Coronary artery (tissue), 2 donors: Measurements from ENCODE around the gene HRAS.
A peak's percentile ranks its signal among the peaks of the same experiment; 100 is the strongest.

Experiments
- DNase-seq: peaks from one replicate; pipeline ENCODE4 v3.0.0-alpha.2; 2017; ENCODE audit warnings: low spot score
- H3K27ac ChIP-seq, 2 donors: fragments of 200-600 bp; sonication (generic); one replicate each; pipeline ENCODE4 v1.5.1; 2016 to 2019
- H3K4me3 ChIP-seq: fragments of 200-600 bp; sonication (generic); 2 replicates; pipeline ENCODE4 v1.5.1; 2016; ENCODE audit warnings: mild to moderate bottlenecking, moderate library complexity
- TF ChIP-seq, protein P1 (sequence below): fragments of 200-600 bp; sonication (generic); IDR thresholded peaks from one replicate; pipeline ENCODE4 v1.5.1; 2019; ENCODE audit warnings: antibody characterized with exemption

The HRAS gene

DNA sequence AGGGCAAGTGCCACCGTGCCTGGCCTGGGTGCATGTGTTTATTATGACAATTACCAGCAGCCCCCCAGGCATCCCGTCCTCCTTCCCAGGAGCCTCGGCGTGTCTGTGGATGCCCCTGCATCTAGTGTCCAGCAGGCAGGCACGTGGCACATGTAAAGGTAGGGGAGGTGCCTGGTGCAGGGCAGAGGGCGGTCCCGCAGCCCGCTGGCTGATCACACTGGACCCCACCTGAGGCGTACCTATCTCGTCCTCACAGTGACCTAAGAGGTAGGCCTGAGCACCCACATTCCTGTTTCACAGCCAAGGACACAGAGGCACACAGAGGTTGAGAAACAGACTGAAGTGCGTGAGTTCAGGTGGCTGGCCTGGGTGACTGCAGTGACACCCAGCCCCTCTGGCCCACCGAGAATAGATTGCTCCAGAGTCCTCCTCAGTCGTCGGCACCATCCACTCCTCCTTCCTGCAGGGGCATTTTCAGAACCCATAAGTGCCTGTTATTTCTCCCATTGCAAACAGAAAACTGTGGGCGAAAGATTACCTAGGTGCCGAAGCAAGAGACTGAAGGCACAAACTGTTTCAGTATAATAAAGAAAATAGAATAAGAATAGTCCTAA is 37.9 kb upstream of the HRAS start:
- no peak overlapping the region for H3K4me3 ChIP-seq
- TF ChIP-seq, protein P1, sequence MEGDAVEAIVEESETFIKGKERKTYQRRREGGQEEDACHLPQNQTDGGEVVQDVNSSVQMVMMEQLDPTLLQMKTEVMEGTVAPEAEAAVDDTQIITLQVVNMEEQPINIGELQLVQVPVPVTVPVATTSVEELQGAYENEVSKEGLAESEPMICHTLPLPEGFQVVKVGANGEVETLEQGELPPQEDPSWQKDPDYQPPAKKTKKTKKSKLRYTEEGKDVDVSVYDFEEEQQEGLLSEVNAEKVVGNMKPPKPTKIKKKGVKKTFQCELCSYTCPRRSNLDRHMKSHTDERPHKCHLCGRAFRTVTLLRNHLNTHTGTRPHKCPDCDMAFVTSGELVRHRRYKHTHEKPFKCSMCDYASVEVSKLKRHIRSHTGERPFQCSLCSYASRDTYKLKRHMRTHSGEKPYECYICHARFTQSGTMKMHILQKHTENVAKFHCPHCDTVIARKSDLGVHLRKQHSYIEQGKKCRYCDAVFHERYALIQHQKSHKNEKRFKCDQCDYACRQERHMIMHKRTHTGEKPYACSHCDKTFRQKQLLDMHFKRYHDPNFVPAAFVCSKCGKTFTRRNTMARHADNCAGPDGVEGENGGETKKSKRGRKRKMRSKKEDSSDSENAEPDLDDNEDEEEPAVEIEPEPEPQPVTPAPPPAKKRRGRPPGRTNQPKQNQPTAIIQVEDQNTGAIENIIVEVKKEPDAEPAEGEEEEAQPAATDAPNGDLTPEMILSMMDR: no peak
- no peak for DNase-seq
- H3K27ac ChIP-seq: peak overlapping the region in 1 of 2 donors; percentile 43

GRCh38 chr11:571802-572185 is 36.4 kb upstream of the HRAS start:
- TF ChIP-seq, protein P1: no peak
- Histone ChIP-seq H3K4me3 (no peak overlapping the region), H3K27ac (no peak overlapping the region)
- DNase-seq: no peak

GRCh38 chr11:569158-569885 is 33.9 kb upstream of the HRAS start:
- Histone ChIP-seq H3K4me3 (peak overlapping the region; percentile 92), H3K27ac (peak overlapping the region; percentile 9 to 93)
- TF ChIP-seq, protein P1: no peak
- no peak for DNase-seq

GRCh38 chr11:568306-569157 is 33.2 kb upstream of the HRAS start:
- peak; percentile 94 for DNase-seq
- peak overlapping the region; percentile 92 for H3K4me3 ChIP-seq
- TF ChIP-seq, protein P1: no peak
- H3K27ac ChIP-seq: peak overlapping the region; percentile 43 to 93

DNA sequence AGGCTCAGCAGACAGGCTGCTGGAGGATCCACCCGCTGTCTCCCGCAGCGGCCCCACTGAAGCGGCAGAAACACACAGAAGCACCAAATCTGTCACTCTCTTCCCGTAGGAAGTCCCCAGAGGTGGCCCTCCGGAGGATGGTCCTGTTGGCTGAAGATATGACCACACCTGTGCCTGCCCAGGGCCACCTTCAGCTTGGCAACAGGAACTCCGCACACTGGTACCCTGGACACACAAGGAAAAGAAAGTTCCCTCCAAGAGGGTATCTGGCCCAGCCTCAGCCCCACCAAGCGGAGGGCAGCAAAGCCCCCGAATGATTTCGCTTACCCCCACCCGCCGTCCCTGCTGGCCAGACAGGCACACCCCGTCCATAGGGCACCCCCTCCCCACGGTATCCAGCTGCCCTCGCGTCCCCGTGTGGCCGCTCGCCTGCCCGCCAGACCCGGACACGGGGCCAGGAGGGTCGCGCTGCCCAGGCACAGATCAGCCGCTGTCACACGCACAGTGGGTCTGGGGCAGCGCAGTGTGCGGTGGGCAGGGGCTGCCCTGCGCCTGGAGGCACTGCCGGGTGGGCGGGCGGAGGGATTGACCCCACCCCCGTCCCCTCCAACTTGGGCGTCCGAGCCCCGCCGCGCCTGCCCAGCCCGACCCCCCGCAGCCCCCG is 32.4 kb upstream of the HRAS start:
- peak overlapping the region; percentile 92 for H3K4me3 ChIP-seq
- H3K27ac ChIP-seq: peak overlapping the region; percentile 43 to 93
- TF ChIP-seq, protein P1: no peak
- DNase-seq: no peak

GRCh38 chr11:567011-567628 is 31.7 kb upstream of the HRAS start:
- Histone ChIP-seq H3K4me3 (no peak overlapping the region), H3K27ac (peak overlapping the region in 1 of 2 donors; percentile 93)
- TF ChIP-seq, protein P1: no peak
- DNase-seq: no peak
